Right renal pelvis (tissue), 4 donors: ENCODE results near the gene MAP2K1. TPM values are rescaled to one million over a fixed set of nuclear protein-coding genes. Genes with fewer than 3 reads are reported as not detected.

Source experiments
- DNase-seq, 4 donors: peaks; one replicate each; pipeline ENCODE4 v3.0.0-alpha.2; 2013; ENCODE audit warnings: low read depth in 4 of 4, low spot score in 3 of 4, missing footprints in 1 of 4
- polyA plus RNA-seq, 4 donors: library from polyadenylated mRNA; unstranded; fragments of 120-200 nt; gene quantifications; one replicate each; pipeline ENCODE4 v1.2.1, GENCODE V29; 2013; ENCODE audit not compliant: insufficient read length in 4 of 4

MAP2K1 gene
- polyA plus RNA-seq, 4 donors = 52.8 to 57.0 (median 56.6) TPM

GRCh38 chr15:66472176-66472999, 85.7 kb downstream of the MAP2K1 start:
- DNase-seq = no peak

GRCh38 chr15:66474135-66474534, 87.4 kb downstream of the MAP2K1 start:
- DNase-seq = no peak

- DNase-seq = no peak
Observed at GRCh38 chr15:66474963-66475362, 88.3 kb downstream of the MAP2K1 start.

- no peak for DNase-seq
Observed at GRCh38 chr15:66476535-66476934, 89.8 kb downstream of the MAP2K1 start.

GRCh38 chr15:66477011-66477410, 90.3 kb downstream of the MAP2K1 start:
- DNase-seq = no peak

- no peak for DNase-seq
Observed at GRCh38 chr15:66480267-66480666, 93.6 kb downstream of the MAP2K1 start.

GRCh38 chr15:66481107-66481856, 94.6 kb downstream of the MAP2K1 start:
- no peak for DNase-seq

GRCh38 chr15:66482539-66482938, 95.8 kb downstream of the MAP2K1 start:
- no peak for DNase-seq

GRCh38 chr15:66483131-66483566, 96.4 kb downstream of the MAP2K1 start:
- DNase-seq = no peak

- DNase-seq = no peak
Observed at GRCh38 chr15:66484539-66485112, 97.9 kb downstream of the MAP2K1 start.

GRCh38 chr15:66486887-66487286, 100.2 kb downstream of the MAP2K1 start:
- DNase-seq = no peak

- no peak for DNase-seq
Observed at GRCh38 chr15:66488525-66488924, 101.8 kb downstream of the MAP2K1 start.

GRCh38 chr15:66489179-66489791, 102.6 kb downstream of the MAP2K1 start:
- DNase-seq = no peak

GRCh38 chr15:66491846-66492245, 105.1 kb downstream of the MAP2K1 start:
- DNase-seq = no peak

- DNase-seq = no peak
Observed at GRCh38 chr15:66494262-66494661, 107.5 kb downstream of the MAP2K1 start.

GRCh38 chr15:66496951-66497501, 110.3 kb downstream of the MAP2K1 start:
- no peak for DNase-seq

- peak; percentile 86 to 92 (median 88) for DNase-seq
Observed at GRCh38 chr15:66497502-66498455, 111.1 kb downstream of the MAP2K1 start, which contains the start of gene SNAPC5. TSS of gene SNAPC5 (minus strand) at chr15:66497762. CDS start at chr15:66497731, 31 bp downstream.

- DNase-seq = no peak
Observed at GRCh38 chr15:66498501-66499386, 112.0 kb downstream of the MAP2K1 start.
